SK-N-SH treated with all-trans-retinoic acid at 6 μM for 48 hours (cell line): ENCODE data around the gene KMT2B.

Experiments used
- ATAC-seq: fragments of 200-7000 bp; cut with Tn5 transposase; 3 replicates; pipeline ENCODE4 v1.9.1; 2020; ENCODE audit warnings: mild to moderate bottlenecking, moderate library complexity
- ARNTL ChIP-seq: fragments of 450-650 bp; formaldehyde crosslinking; IDR thresholded peaks from 2 replicates; pipeline ENCODE4 v1.5.0; 2020; ENCODE audit warnings: low read depth, mild to moderate bottlenecking, moderate library complexity, borderline replicate concordance
- BACH2 ChIP-seq: fragments of 250-450 bp; sonication (Bioruptor Pico); IDR thresholded peaks from 2 replicates; pipeline ENCODE4 v1.9.0; 2021; ENCODE audit warnings: mild to moderate bottlenecking, borderline replicate concordance
- CSDC2 ChIP-seq: fragments of 250-450 bp; sonication (Bioruptor Pico); IDR thresholded peaks from 2 replicates; pipeline ENCODE4 v1.5.0; 2020; ENCODE audit warnings: mild to moderate bottlenecking, moderate library complexity
- CSRNP3 ChIP-seq: fragments of 250-450 bp; sonication (Bioruptor Pico); IDR thresholded peaks from 2 replicates; pipeline ENCODE4 v1.5.1; 2021; ENCODE audit warnings: mild to moderate bottlenecking, moderate library complexity
- ESRRG ChIP-seq: fragments of 250-450 bp; sonication (Bioruptor Pico); IDR thresholded peaks from 2 replicates; pipeline ENCODE4 v1.6.1; 2021; ENCODE audit warnings: mild to moderate bottlenecking
- GLIS3 ChIP-seq: fragments of 250-450 bp; sonication (Bioruptor Pico); IDR thresholded peaks from 2 replicates; pipeline ENCODE4 v1.5.0; 2020; ENCODE audit warnings: mild to moderate bottlenecking, moderate library complexity
- ISL1 ChIP-seq: fragments of 250-450 bp; sonication (Bioruptor Pico); IDR thresholded peaks from 2 replicates; pipeline ENCODE4 v2.1.2; 2022; ENCODE audit warnings: mild to moderate bottlenecking, moderate library complexity
- OSR1 ChIP-seq: fragments of 250-450 bp; sonication (Bioruptor Pico); IDR thresholded peaks from 2 replicates; pipeline ENCODE4 v1.8.0; 2022; ENCODE audit warnings: moderate library complexity, mild to moderate bottlenecking, inconsistent platforms
- PATZ1 ChIP-seq: fragments of 250-450 bp; sonication (Bioruptor Pico); IDR thresholded peaks from 2 replicates; pipeline ENCODE4 v1.8.0; 2020; ENCODE audit warnings: mild to moderate bottlenecking, moderate library complexity, borderline replicate concordance
- PPARA ChIP-seq: fragments of 250-450 bp; sonication (Bioruptor Pico); IDR thresholded peaks from 2 replicates; pipeline ENCODE4 v1.5.0; 2020; ENCODE audit warnings: mild to moderate bottlenecking, borderline replicate concordance
- RARB ChIP-seq: fragments of 250-450 bp; sonication (Bioruptor Pico); IDR thresholded peaks from 2 replicates; pipeline ENCODE4 v1.8.0; 2021; ENCODE audit warnings: mild to moderate bottlenecking, moderate library complexity
- SNAI2 ChIP-seq: fragments of 250-450 bp; sonication (Bioruptor Pico); IDR thresholded peaks from 2 replicates; pipeline ENCODE4 v1.5.0; 2020; ENCODE audit warnings: mild to moderate bottlenecking, moderate library complexity
- TCF4 ChIP-seq: fragments of 250-450 bp; sonication (Bioruptor Pico); IDR thresholded peaks from 2 replicates; pipeline ENCODE4 v1.8.0; 2021; ENCODE audit warnings: mild to moderate bottlenecking, moderate library complexity, borderline replicate concordance
- ZC3H10 ChIP-seq: fragments of 250-450 bp; sonication (Bioruptor Pico); IDR thresholded peaks from 2 replicates; pipeline ENCODE4 v1.5.1; 2021; ENCODE audit warnings: mild to moderate bottlenecking, moderate library complexity
- ZFP3 ChIP-seq: fragments of 250-450 bp; sonication (Bioruptor Pico); IDR thresholded peaks from 2 replicates; pipeline ENCODE4 v1.5.0; 2020; ENCODE audit warnings: mild to moderate bottlenecking, moderate library complexity
- ZFP30 ChIP-seq: fragments of 450-650 bp; formaldehyde crosslinking; IDR thresholded peaks from 2 replicates; pipeline ENCODE4 v1.5.0; 2022; ENCODE audit warnings: mild to moderate bottlenecking, moderate library complexity
- ZNF70 ChIP-seq: fragments of 450-650 bp; formaldehyde crosslinking; IDR thresholded peaks from 2 replicates; pipeline ENCODE4 v1.5.0; 2020; ENCODE audit warnings: mild to moderate bottlenecking, moderate library complexity
- ZNF8 ChIP-seq: fragments of 450-650 bp; formaldehyde crosslinking; IDR thresholded peaks from 2 replicates; pipeline ENCODE4 v1.5.0; 2020; ENCODE audit warnings: mild to moderate bottlenecking, moderate library complexity
- TF ChIP-seq, protein P1 (sequence below): fragments of 250-450 bp; sonication (Bioruptor Pico); IDR thresholded peaks from 2 replicates; pipeline ENCODE4 v1.5.0; 2020; ENCODE audit warnings: mild to moderate bottlenecking, moderate library complexity

The KMT2B gene

GRCh38 chr19:35744430-35745327 is 26.9 kb downstream of the KMT2B start:
- no peak for TF ChIP-seq TCF4 (CRISPR knock-in tag)
- TF ChIP-seq ZNF70 (CRISPR knock-in tag), result peak; percentile 57; the same call in 1 of the 2 replicates
- TF ChIP-seq, all 23 proteins: peak for 1
- ATAC-seq, result peak; percentile 62

DNA sequence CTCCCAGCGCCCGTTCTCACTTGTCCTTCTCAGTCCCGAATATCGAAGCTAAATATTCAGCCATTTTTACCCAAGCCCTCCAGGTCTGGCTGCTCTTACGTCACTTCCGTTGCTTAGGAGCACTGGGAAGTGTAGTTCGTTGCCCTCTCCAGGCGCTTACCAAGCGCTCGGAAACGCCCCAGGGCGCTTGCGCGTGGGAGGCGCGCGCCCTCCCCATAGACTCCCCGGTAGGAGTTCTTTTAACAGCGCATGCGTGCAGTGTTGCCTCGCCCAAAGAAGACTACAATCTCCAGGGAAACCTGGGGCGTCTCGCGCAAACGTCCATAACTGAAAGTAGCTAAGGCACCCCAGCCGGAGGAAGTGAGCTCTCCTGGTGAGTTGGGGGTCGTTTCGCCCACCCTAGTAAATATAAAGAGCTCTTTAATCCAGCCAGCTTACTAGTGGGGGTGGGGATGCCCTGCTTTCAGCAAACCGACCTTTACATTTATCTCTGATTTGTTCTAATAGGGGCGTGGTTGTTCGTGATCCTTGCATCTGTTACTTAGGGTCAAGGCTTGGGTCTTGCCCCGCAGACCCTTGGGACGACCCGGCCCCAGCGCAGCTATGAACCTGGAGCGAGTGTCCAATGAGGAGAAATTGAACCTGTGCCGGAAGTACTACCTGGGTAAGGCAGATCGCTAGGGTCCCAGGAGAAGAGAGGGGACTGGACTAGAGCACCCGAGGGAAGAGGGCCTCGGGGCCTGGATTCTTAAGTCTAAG is 27.7 kb downstream of the KMT2B start, which contains the start of the genes PSENEN and U2AF1L4:
TSS of gene PSENEN (plus strand) at position 324 of the 759 bp plus-strand sequence. CDS start at position 604, 280 bp downstream.
TSS of gene U2AF1L4 (minus strand) at position 91 of the 759 bp plus-strand sequence. CDS start at position 64, 27 bp downstream.
- TF ChIP-seq BACH2 (CRISPR knock-in tag) (no peak), CSDC2 (no peak), ZFP30 (CRISPR knock-in tag) (no peak), PPARA (CRISPR knock-in tag) (no peak), OSR1 (CRISPR knock-in tag) (no peak), SNAI2 (no peak), PATZ1 (CRISPR knock-in tag) (no peak), GLIS3 (CRISPR knock-in tag) (no peak), ZC3H10 (no peak), ARNTL (CRISPR knock-in tag) (no peak), ZNF8 (CRISPR knock-in tag) (no peak), RARB (CRISPR knock-in tag) (no peak), ISL1 (CRISPR knock-in tag) (no peak), CSRNP3 (no peak), ZNF70 (CRISPR knock-in tag) (no peak), ESRRG (CRISPR knock-in tag) (no peak), TCF4 (CRISPR knock-in tag) (no peak)
- TF ChIP-seq, protein P1, sequence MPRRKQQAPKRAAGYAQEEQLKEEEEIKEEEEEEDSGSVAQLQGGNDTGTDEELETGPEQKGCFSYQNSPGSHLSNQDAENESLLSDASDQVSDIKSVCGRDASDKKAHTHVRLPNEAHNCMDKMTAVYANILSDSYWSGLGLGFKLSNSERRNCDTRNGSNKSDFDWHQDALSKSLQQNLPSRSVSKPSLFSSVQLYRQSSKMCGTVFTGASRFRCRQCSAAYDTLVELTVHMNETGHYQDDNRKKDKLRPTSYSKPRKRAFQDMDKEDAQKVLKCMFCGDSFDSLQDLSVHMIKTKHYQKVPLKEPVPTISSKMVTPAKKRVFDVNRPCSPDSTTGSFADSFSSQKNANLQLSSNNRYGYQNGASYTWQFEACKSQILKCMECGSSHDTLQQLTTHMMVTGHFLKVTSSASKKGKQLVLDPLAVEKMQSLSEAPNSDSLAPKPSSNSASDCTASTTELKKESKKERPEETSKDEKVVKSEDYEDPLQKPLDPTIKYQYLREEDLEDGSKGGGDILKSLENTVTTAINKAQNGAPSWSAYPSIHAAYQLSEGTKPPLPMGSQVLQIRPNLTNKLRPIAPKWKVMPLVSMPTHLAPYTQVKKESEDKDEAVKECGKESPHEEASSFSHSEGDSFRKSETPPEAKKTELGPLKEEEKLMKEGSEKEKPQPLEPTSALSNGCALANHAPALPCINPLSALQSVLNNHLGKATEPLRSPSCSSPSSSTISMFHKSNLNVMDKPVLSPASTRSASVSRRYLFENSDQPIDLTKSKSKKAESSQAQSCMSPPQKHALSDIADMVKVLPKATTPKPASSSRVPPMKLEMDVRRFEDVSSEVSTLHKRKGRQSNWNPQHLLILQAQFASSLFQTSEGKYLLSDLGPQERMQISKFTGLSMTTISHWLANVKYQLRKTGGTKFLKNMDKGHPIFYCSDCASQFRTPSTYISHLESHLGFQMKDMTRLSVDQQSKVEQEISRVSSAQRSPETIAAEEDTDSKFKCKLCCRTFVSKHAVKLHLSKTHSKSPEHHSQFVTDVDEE (CRISPR knock-in tag), result no peak
- peak; percentile 63 for ATAC-seq

DNA sequence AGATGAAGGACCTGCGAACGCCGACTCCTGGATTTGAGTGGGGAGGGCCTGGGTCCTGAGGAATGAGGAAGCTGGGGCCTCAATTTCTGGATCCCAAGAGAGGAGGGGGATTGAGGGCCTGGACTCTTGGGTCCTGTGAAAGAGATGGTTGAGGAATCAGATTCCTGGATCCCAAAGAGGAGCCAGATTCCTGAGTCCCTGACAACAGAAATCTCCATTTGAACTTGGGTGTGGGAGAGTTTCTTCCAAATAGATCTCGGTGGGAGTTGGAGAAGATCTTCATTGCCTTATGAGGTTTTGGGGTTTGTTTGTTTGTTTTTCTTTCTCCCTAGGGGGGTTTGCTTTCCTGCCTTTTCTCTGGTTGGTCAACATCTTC is 28.3 kb downstream of the KMT2B start:
- no peak for ATAC-seq
- TF ChIP-seq PATZ1 (CRISPR knock-in tag) (no peak), ZFP3 (CRISPR knock-in tag) (no peak), ARNTL (CRISPR knock-in tag) (no peak), BACH2 (CRISPR knock-in tag) (no peak), OSR1 (CRISPR knock-in tag) (no peak), ISL1 (CRISPR knock-in tag) (no peak)
